Lung (tissue), 12 donors: ENCODE results near the gene PLCG2. TPM values are rescaled to one million over a fixed set of nuclear protein-coding genes. Genes with fewer than 3 reads are reported as not detected.
A peak's percentile ranks its signal among the peaks of the same experiment; 100 is the strongest.

Experiments
- ATAC-seq: fragments of 200-7000 bp; cut with Tn5 transposase; one replicate; pipeline ENCODE4 v1.9.1; 2020; ENCODE audit warnings: moderate number of reproducible peaks; ENCODE audit not compliant: insufficient read depth, low FRiP score
- DNase-seq, 3 donors: peaks; one replicate each; pipeline ENCODE4 v3.0.0-alpha.2; 2013 to 2017
- H3K27ac ChIP-seq, 2 donors: one replicate each; pipeline ENCODE4 v1.5.1; 2013; ENCODE audit warnings: mild to moderate bottlenecking in 2 of 2, moderate library complexity in 2 of 2, control low read depth in 1 of 2, inconsistent platforms in 1 of 2, low read depth in 1 of 2, low read length in 1 of 2
- H3K27me3 ChIP-seq, 3 donors: one replicate each; pipeline ENCODE4 v1.5.1; 2013; ENCODE audit warnings: low read length in 2 of 3; ENCODE audit not compliant: control insufficient read depth in 3 of 3, insufficient read depth in 3 of 3
- H3K36me3 ChIP-seq, 4 donors: one replicate each; pipeline ENCODE4 v1.5.1; 2013; ENCODE audit warnings: low read length in 4 of 4, mild to moderate bottlenecking in 1 of 4, moderate library complexity in 1 of 4; ENCODE audit not compliant: control insufficient read depth in 4 of 4, insufficient read depth in 4 of 4
- H3K4me1 ChIP-seq, 5 donors: one replicate each; pipeline ENCODE4 v1.5.1; 2013; ENCODE audit warnings: low read length in 5 of 5, mild to moderate bottlenecking in 2 of 5, moderate library complexity in 1 of 5; ENCODE audit not compliant: control insufficient read depth in 5 of 5, insufficient read depth in 5 of 5
- H3K4me3 ChIP-seq: one replicate; pipeline ENCODE4 v1.5.1; 2013; ENCODE audit warnings: mild to moderate bottlenecking, control low read depth, moderate library complexity
- H3K9ac ChIP-seq, 2 donors: one replicate each; pipeline ENCODE4 v1.5.1; 2013; ENCODE audit warnings: low read length in 2 of 2, control low read depth in 1 of 2; ENCODE audit not compliant: insufficient read depth in 1 of 2
- H3K9me3 ChIP-seq, 4 donors: one replicate each; pipeline ENCODE4 v1.5.1; 2013; ENCODE audit warnings: low read length in 3 of 4, mild to moderate bottlenecking in 1 of 4, moderate library complexity in 1 of 4; ENCODE audit not compliant: control insufficient read depth in 4 of 4, insufficient read depth in 3 of 4
- WGBS, 2 donors: extraction: QIAGEN DNeasy Blood & Tissue Kit; methylation state at CpG; one replicate each; pipeline ENCODE4 v1.1.7; 2013; 5-methylcytosine and 5-hydroxymethylcytosine counted together
- polyA plus RNA-seq, 2 donors: library from polyadenylated mRNA; stranded (reverse); fragments of 200-250 nt; gene quantifications; one replicate each; pipeline ENCODE4 v1.2.1, GENCODE V29; 2013
- total RNA-seq, 2 donors: library from RNA; depleted of rRNA in 1 of 2; stranded (reverse); fragments of >200 nt in 1 of 2; gene quantifications; one replicate each; pipeline ENCODE4 v1.2.1, GENCODE V29; 2014 to 2021
- TF ChIP-seq, protein P1 (sequence below): IDR thresholded peaks from 2 replicates; pipeline ENCODE4 v1.5.1; 2012; ENCODE audit warnings: mild to moderate bottlenecking; ENCODE audit errors: control extremely low read depth, extremely low read depth
- donor health status: control.
- donor health status: control.
- donor health status: Bipolar disorder and iron deficiency.
- donor health status: healthy.
- donor health status: DM: yes; HTN: yes; CAD: no.

Gene PLCG2
- total and polyA plus RNA-seq, 4 donors, result 8.8 to 41.0 (median 29.4) TPM

DNA sequence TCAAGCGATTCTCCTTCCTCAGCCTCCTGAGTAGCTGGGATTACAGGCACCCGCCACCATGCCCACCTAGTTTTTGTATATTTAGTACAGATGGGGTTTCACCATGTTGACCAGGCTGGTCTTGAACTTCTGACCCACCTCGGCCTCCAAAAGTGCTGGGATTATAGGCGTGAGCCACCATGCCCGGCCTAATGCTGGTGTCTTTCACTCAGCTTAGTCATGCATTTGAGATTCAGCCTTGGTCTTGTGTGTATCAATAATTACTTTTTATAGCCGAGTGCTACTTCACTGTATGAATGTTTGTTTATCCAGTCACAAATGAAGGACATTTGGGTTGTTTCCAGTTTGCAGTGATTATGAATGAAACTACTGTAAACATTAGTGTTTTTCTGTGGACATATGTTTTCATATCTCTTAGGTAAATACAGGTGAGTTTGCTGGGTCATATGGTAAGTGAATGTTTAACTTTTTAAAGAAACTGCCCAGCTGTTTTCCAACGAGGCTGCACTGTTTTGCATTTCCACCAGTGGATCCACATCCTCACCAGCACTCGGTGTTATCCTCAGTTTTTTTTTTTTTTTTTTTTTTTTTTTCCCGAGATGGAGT, 11.0 kb upstream of the PLCG2 start:
- DNase-seq (peak in 2 of 3 donors; percentile 29 to 55), ATAC-seq (peak; percentile 29)
- Histone ChIP-seq H3K9ac (no peak overlapping the region), H3K9me3 (no peaks in the 10 kb centered on the region), H3K4me1 (peaks cover 0 to 4% (median 0%) of the 10 kb centered on the region in 5 donors), H3K27ac (no peak overlapping the region), H3K4me3 (no peak overlapping the region), H3K27me3 (no peaks in the 10 kb centered on the region), H3K36me3 (no peaks in the 10 kb centered on the region)
- WGBS, 2 donors, result 67 to 88% methylated on average over 9 of the region's 9 CpGs
- TF ChIP-seq, protein P1, sequence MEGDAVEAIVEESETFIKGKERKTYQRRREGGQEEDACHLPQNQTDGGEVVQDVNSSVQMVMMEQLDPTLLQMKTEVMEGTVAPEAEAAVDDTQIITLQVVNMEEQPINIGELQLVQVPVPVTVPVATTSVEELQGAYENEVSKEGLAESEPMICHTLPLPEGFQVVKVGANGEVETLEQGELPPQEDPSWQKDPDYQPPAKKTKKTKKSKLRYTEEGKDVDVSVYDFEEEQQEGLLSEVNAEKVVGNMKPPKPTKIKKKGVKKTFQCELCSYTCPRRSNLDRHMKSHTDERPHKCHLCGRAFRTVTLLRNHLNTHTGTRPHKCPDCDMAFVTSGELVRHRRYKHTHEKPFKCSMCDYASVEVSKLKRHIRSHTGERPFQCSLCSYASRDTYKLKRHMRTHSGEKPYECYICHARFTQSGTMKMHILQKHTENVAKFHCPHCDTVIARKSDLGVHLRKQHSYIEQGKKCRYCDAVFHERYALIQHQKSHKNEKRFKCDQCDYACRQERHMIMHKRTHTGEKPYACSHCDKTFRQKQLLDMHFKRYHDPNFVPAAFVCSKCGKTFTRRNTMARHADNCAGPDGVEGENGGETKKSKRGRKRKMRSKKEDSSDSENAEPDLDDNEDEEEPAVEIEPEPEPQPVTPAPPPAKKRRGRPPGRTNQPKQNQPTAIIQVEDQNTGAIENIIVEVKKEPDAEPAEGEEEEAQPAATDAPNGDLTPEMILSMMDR, result no peak

- no peak overlapping the region for H3K9ac ChIP-seq
- no peak overlapping the region for H3K4me3 ChIP-seq
- no peaks in the 10 kb centered on the region for H3K36me3 ChIP-seq
- 90 to 96% methylated on average over 7 of the region's 7 CpGs for WGBS, 2 donors
- TF ChIP-seq, protein P1, result no peak
- no peak for ATAC-seq
- no peak overlapping the region for H3K27ac ChIP-seq
- no peaks in the 10 kb centered on the region for H3K27me3 ChIP-seq
- no peak for DNase-seq
- peaks cover 0 to 4% (median 0%) of the 10 kb centered on the region in 5 donors for H3K4me1 ChIP-seq
- no peaks in the 10 kb centered on the region for H3K9me3 ChIP-seq
These were observed 9.1 kb upstream of the PLCG2 start for GRCh38 chr16:81770008-81770407.

- peak overlapping the region in 1 of 2 donors; percentile 11 for H3K27ac ChIP-seq
These were observed 4.7 kb upstream of the PLCG2 start for GRCh38 chr16:81774348-81774747.

More at GRCh38 chr16:81774348-81774747, 4.7 kb upstream of the PLCG2 start:
- Histone ChIP-seq H3K27me3 (peaks cover 0 to 13% (median 9%) of the 10 kb centered on the region in 3 donors), H3K36me3 (no peaks in the 10 kb centered on the region), H3K4me1 (no peaks in the 10 kb centered on the region), H3K9ac (no peak overlapping the region), H3K4me3 (no peak overlapping the region), H3K9me3 (no peaks in the 10 kb centered on the region)
- 44 to 56% methylated on average over 7 of the region's 7 CpGs for WGBS, 2 donors
- ATAC-seq (no peak), DNase-seq (peak; percentile 25 to 45 (median 35))
- TF ChIP-seq, protein P1, result no peak
